ENCODE measurements around the gene PTPRK.

DNA sequence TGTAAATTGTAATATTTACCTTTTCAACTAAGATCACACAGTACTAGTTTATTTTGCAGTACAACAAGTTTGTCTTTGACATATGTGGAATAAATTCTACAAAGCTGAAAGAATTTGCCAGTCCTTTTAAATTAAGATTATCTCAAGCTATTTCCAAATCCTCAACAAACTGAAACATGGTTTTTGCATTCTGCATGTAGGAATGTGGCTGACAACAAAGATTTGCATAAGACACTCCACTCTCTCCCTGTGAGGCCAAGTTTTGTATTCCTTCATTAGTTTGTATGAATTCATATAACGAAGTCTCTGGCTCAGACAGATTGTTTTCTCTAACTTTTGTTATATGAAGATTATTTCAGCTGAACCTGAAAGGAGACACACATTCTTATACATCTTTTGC, 495.4 kb downstream of the PTPRK start:
- TF ChIP-seq, protein P1, sequence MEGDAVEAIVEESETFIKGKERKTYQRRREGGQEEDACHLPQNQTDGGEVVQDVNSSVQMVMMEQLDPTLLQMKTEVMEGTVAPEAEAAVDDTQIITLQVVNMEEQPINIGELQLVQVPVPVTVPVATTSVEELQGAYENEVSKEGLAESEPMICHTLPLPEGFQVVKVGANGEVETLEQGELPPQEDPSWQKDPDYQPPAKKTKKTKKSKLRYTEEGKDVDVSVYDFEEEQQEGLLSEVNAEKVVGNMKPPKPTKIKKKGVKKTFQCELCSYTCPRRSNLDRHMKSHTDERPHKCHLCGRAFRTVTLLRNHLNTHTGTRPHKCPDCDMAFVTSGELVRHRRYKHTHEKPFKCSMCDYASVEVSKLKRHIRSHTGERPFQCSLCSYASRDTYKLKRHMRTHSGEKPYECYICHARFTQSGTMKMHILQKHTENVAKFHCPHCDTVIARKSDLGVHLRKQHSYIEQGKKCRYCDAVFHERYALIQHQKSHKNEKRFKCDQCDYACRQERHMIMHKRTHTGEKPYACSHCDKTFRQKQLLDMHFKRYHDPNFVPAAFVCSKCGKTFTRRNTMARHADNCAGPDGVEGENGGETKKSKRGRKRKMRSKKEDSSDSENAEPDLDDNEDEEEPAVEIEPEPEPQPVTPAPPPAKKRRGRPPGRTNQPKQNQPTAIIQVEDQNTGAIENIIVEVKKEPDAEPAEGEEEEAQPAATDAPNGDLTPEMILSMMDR (IDR thresholded peaks at IDR 0.05) = no peak
- no peak for TF ChIP-seq POLR2A (IDR thresholded peaks at IDR 0.05)
